GM12864 (cell line): ENCODE data around the gene SCFD2.

ENCODE experiments used
- DNase-seq: peaks from one replicate; pipeline ENCODE4 v3.0.0-alpha.2; 2011; ENCODE audit warnings: low read depth
- H3K4me3 ChIP-seq: 2 replicates; pipeline ENCODE4 v1.5.1; 2011; ENCODE audit warnings: mild to moderate bottlenecking, low read depth, low read length, control low read depth
- CTCF ChIP-seq: IDR thresholded peaks from 2 replicates; pipeline ENCODE4 v1.5.1; 2011; ENCODE audit warnings: low read depth, mild to moderate bottlenecking, moderate library complexity, low read length, control low read depth, inconsistent platforms; ENCODE audit errors: missing control alignments

Gene SCFD2

GRCh38 chr4:52945982-52946381 lies 419.9 kb downstream of the SCFD2 start:
- TF ChIP-seq CTCF: no peak
- no peak for DNase-seq
- no peak overlapping the region for H3K4me3 ChIP-seq

- TF ChIP-seq CTCF: no peak
- DNase-seq: no peak
- H3K4me3 ChIP-seq: no peak overlapping the region
Observed at GRCh38 chr4:52945326-52945898, 420.4 kb downstream of the SCFD2 start.

GRCh38 chr4:52943677-52944076 lies 422.2 kb downstream of the SCFD2 start:
- TF ChIP-seq CTCF: no peak
- no peak overlapping the region for H3K4me3 ChIP-seq
- no peak for DNase-seq

GRCh38 chr4:52942936-52943335 lies 422.9 kb downstream of the SCFD2 start:
- no peak overlapping the region for H3K4me3 ChIP-seq
- no peak for TF ChIP-seq CTCF
- DNase-seq: no peak

- no peak overlapping the region for H3K4me3 ChIP-seq
- DNase-seq: no peak
- no peak for TF ChIP-seq CTCF
Observed at GRCh38 chr4:52941450-52941849, 424.4 kb downstream of the SCFD2 start.

- no peak for TF ChIP-seq CTCF
- no peak for DNase-seq
- no peak overlapping the region for H3K4me3 ChIP-seq
Observed at GRCh38 chr4:52939739-52940138, 426.1 kb downstream of the SCFD2 start.

- no peak for TF ChIP-seq CTCF
- no peak overlapping the region for H3K4me3 ChIP-seq
- no peak for DNase-seq
Observed at GRCh38 chr4:52939325-52939724, 426.5 kb downstream of the SCFD2 start.
